Measurements from ENCODE around the gene S100A9. TPM values are rescaled to one million over a fixed set of nuclear protein-coding genes. Genes with fewer than 3 reads are reported as not detected.
"Not testable (repeated sequence)": the region's sequence is repeated elsewhere in the genome, so short reads cannot be mapped to it uniquely, and the experiment has no call there.

The S100A9 gene
- total RNA-seq, 1 donor from 2014 or later: 1,065 TPM

GRCh38 chr1:153313288-153313687, 44.4 kb upstream of the S100A9 start:
- no peaks in the 10 kb centered on the region for H3K36me3 Mint-ChIP-seq
- H3K27ac Mint-ChIP-seq: no peak overlapping the region
- H3K9me3 Mint-ChIP-seq: no peaks in the 10 kb centered on the region
- no peaks in the 10 kb centered on the region for H3K4me1 Mint-ChIP-seq (ENCODE audit: unreplicated experiment)
- DNase-seq (ENCODE audit: extremely low spot score, unreplicated experiment): no peak
- no peak for TF ChIP-seq CTCF (conservative IDR thresholded peaks at IDR 0.05)
- H3K4me3 Mint-ChIP-seq: no peak overlapping the region
- H3K27me3 Mint-ChIP-seq: peaks cover 14% of the 10 kb centered on the region

GRCh38 chr1:153314388-153314787, 43.3 kb upstream of the S100A9 start:
- not testable (repeated sequence) for DNase-seq (ENCODE audit: extremely low spot score, unreplicated experiment); H3K27ac Mint-ChIP-seq; H3K4me3 Mint-ChIP-seq; H3K36me3 Mint-ChIP-seq; H3K9me3 Mint-ChIP-seq; H3K4me1 Mint-ChIP-seq (ENCODE audit: unreplicated experiment)
- H3K27me3 Mint-ChIP-seq: peaks cover 20% of the 10 kb centered on the region

GRCh38 chr1:153316013-153316412, 41.6 kb upstream of the S100A9 start:
- not testable (repeated sequence) for DNase-seq (ENCODE audit: extremely low spot score, unreplicated experiment); H3K9me3 Mint-ChIP-seq; H3K36me3 Mint-ChIP-seq; H3K4me3 Mint-ChIP-seq; H3K27ac Mint-ChIP-seq; H3K4me1 Mint-ChIP-seq (ENCODE audit: unreplicated experiment)
- H3K27me3 Mint-ChIP-seq: peaks cover 20% of the 10 kb centered on the region

GRCh38 chr1:153318145-153318544, 39.5 kb upstream of the S100A9 start:
- H3K4me1 Mint-ChIP-seq (ENCODE audit: unreplicated experiment): not testable (repeated sequence)
- H3K27me3 Mint-ChIP-seq: peaks cover 20% of the 10 kb centered on the region

GRCh38 chr1:153322568-153322967, 35.1 kb upstream of the S100A9 start:
- Mint-ChIP-seq H3K27me3 (peaks cover 10% of the 10 kb centered on the region), H3K9me3 (peaks cover 5% of the 10 kb centered on the region), H3K4me1 (ENCODE audit: unreplicated experiment) (no peaks in the 10 kb centered on the region), H3K27ac (no peak overlapping the region), H3K36me3 (no peaks in the 10 kb centered on the region), H3K4me3 (no peak overlapping the region)
- DNase-seq (ENCODE audit: extremely low spot score, unreplicated experiment): no peak
- TF ChIP-seq CTCF (conservative IDR thresholded peaks at IDR 0.05): no peak

More at GRCh38 chr1:153318145-153318544, 39.5 kb upstream of the S100A9 start:
- not testable (repeated sequence) for H3K9me3 Mint-ChIP-seq; DNase-seq (ENCODE audit: extremely low spot score, unreplicated experiment); H3K4me3 Mint-ChIP-seq; H3K36me3 Mint-ChIP-seq; H3K27ac Mint-ChIP-seq

GRCh38 chr1:153324912-153325311, 32.7 kb upstream of the S100A9 start:
- no peak overlapping the region for H3K27ac Mint-ChIP-seq
- H3K4me1 Mint-ChIP-seq (ENCODE audit: unreplicated experiment): no peaks in the 10 kb centered on the region
- no peak overlapping the region for H3K4me3 Mint-ChIP-seq
- H3K27me3 Mint-ChIP-seq: no peaks in the 10 kb centered on the region
- no peaks in the 10 kb centered on the region for H3K36me3 Mint-ChIP-seq
- peaks cover 5% of the 10 kb centered on the region for H3K9me3 Mint-ChIP-seq
- no peak for TF ChIP-seq CTCF (conservative IDR thresholded peaks at IDR 0.05)
- DNase-seq (ENCODE audit: extremely low spot score, unreplicated experiment): no peak

GRCh38 chr1:153333902-153334301, 23.8 kb upstream of the S100A9 start:
- no peak for TF ChIP-seq CTCF (conservative IDR thresholded peaks at IDR 0.05)

More at GRCh38 chr1:153333902-153334301, 23.8 kb upstream of the S100A9 start:
- Mint-ChIP-seq H3K4me3 (no peak overlapping the region), H3K36me3 (no peaks in the 10 kb centered on the region), H3K27ac (no peak overlapping the region), H3K9me3 (no peaks in the 10 kb centered on the region), H3K27me3 (peaks cover 3% of the 10 kb centered on the region), H3K4me1 (ENCODE audit: unreplicated experiment) (no peaks in the 10 kb centered on the region)
- DNase-seq (ENCODE audit: extremely low spot score, unreplicated experiment): no peak

Data from type B pancreatic cell (in vitro differentiated cells).